ENCODE measurements around the gene DLL4. TPM values are rescaled to one million over a fixed set of nuclear protein-coding genes. Genes with fewer than 3 reads are reported as not detected.

Gene DLL4
- total and polyA plus RNA-seq, 2 donors (not counting 1 experiment from before 2014, with no cell fraction given) = 0.07 to 0.30 TPM

GRCh38 chr15:40969363-40969762, 40.2 kb downstream of the DLL4 start:
- Histone ChIP-seq H2AFZ (ENCODE audit: insufficient read depth, low read depth, low read length, poor library complexity, severe bottlenecking) (no peak overlapping the region), H4K20me1 (ENCODE audit: control insufficient read depth, insufficient read depth, low read length, poor library complexity, severe bottlenecking) (no peaks in the 10 kb centered on the region), H3K79me2 (ENCODE audit: control insufficient read depth, insufficient read depth, low read length) (no peaks in the 10 kb centered on the region), H3K4me1 (ENCODE audit: control insufficient read depth in 2 of 2, insufficient read depth in 2 of 2, low read length in 2 of 2) (no peaks in the 10 kb centered on the region), H3K9me3 (ENCODE audit: control extremely low read depth in 1 of 3, control insufficient read depth in 2 of 3, insufficient read depth in 1 of 3, low read length in 2 of 3) (no peaks in the 10 kb centered on the region), H3K27ac (ENCODE audit: low read length in 2 of 2) (no peak overlapping the region), H3K9ac (ENCODE audit: low read length) (no peak overlapping the region), H3K27me3 (replicated peaks in 1 of 4; ENCODE audit: control extremely low read depth in 1 of 4, control insufficient read depth in 3 of 4, insufficient read depth in 4 of 4, low read length in 3 of 4) (peaks cover 0 to 3% (median 0%) of the 10 kb centered on the region in 4 experiments), H3K4me3 (ENCODE audit: control extremely low read depth in 1 of 5, extremely low read depth in 1 of 5, insufficient read depth in 1 of 5, low read depth in 2 of 5, low read length in 4 of 5) (no peak overlapping the region), H3K4me2 (replicated peaks; ENCODE audit: low read depth, low read length, poor library complexity, severe bottlenecking) (no peak overlapping the region), H3K36me3 (replicated peaks in 1 of 2; ENCODE audit: control extremely low read depth in 1 of 2, control insufficient read depth in 1 of 2, extremely low read depth in 1 of 2, insufficient read depth in 2 of 2, low read length in 1 of 2) (no peaks in the 10 kb centered on the region)
- H3K27ac Mint-ChIP-seq = no peak overlapping the region
- no peaks in the 10 kb centered on the region for H3K9me3 Mint-ChIP-seq (ENCODE audit: insufficient read depth)
- no peaks in the 10 kb centered on the region for H3K4me1 Mint-ChIP-seq
- no peak for DNase-seq
- ChIA-PET POLR2A (interaction anchor here (0.7 kb wide), 2 partner anchors 8 to 660 kb away, joined by 8 to 11 read pairs; no protein-coding TSS in a partner anchor), CTCF (no interaction called here)
- H3K4me3 Mint-ChIP-seq = no peak overlapping the region
- TF ChIP-seq CTCF (IDR thresholded peaks at IDR 0.05) = no peak
- TF ChIP-seq EZH2 (IDR thresholded peaks at IDR 0.05; ENCODE audit: borderline replicate concordance, insufficient read depth, low read depth, low read length, poor library complexity, severe bottlenecking) = no peak
- 94% methylated on average over 6 of the region's 8 CpGs for WGBS (ENCODE audit: insufficient coverage)
- peaks cover 4% of the 10 kb centered on the region for H3K27me3 Mint-ChIP-seq
- ATAC-seq (ENCODE audit: low read depth) = no peak
- intact Hi-C loops (cut with micrococcal nuclease) = no loop called here

- CTCF ChIA-PET = interaction anchor here (1.8 kb wide), 2 partner anchors 68 to 71 kb away, joined by 5 to 6 read pairs; no protein-coding TSS in a partner anchor
- TF ChIP-seq EZH2 (IDR thresholded peaks at IDR 0.05; ENCODE audit: borderline replicate concordance, insufficient read depth, low read depth, low read length, poor library complexity, severe bottlenecking) (no peak), CTCF (IDR thresholded peaks at IDR 0.05) (no peak)
- Histone ChIP-seq H4K20me1 (ENCODE audit: control insufficient read depth, insufficient read depth, low read length, poor library complexity, severe bottlenecking) (no peaks in the 10 kb centered on the region), H3K36me3 (replicated peaks in 1 of 2; ENCODE audit: control extremely low read depth in 1 of 2, control insufficient read depth in 1 of 2, extremely low read depth in 1 of 2, insufficient read depth in 2 of 2, low read length in 1 of 2) (peaks cover 0 to 38% of the 10 kb centered on the region in 2 experiments), H3K27me3 (replicated peaks in 1 of 4; ENCODE audit: control extremely low read depth in 1 of 4, control insufficient read depth in 3 of 4, insufficient read depth in 4 of 4, low read length in 3 of 4) (no peaks in the 10 kb centered on the region), H3K9me3 (ENCODE audit: control extremely low read depth in 1 of 3, control insufficient read depth in 2 of 3, insufficient read depth in 1 of 3, low read length in 2 of 3) (no peaks in the 10 kb centered on the region), H3K4me3 (ENCODE audit: control extremely low read depth in 1 of 5, extremely low read depth in 1 of 5, insufficient read depth in 1 of 5, low read depth in 2 of 5, low read length in 4 of 5) (no peak overlapping the region), H2AFZ (ENCODE audit: insufficient read depth, low read depth, low read length, poor library complexity, severe bottlenecking) (no peak overlapping the region), H3K4me1 (ENCODE audit: control insufficient read depth in 2 of 2, insufficient read depth in 2 of 2, low read length in 2 of 2) (no peaks in the 10 kb centered on the region), H3K9ac (ENCODE audit: low read length) (no peak overlapping the region), H3K79me2 (ENCODE audit: control insufficient read depth, insufficient read depth, low read length) (no peaks in the 10 kb centered on the region), H3K27ac (ENCODE audit: low read length in 2 of 2) (no peak overlapping the region), H3K4me2 (replicated peaks; ENCODE audit: low read depth, low read length, poor library complexity, severe bottlenecking) (no peak overlapping the region)
- POLR2A ChIA-PET = interaction anchor here (0.6 kb wide), 1 partner anchor 213 kb away, joined by 3 read pairs; no protein-coding TSS in a partner anchor
- Mint-ChIP-seq H3K9me3 (ENCODE audit: insufficient read depth) (no peaks in the 10 kb centered on the region), H3K4me1 (no peaks in the 10 kb centered on the region), H3K4me3 (no peak overlapping the region), H3K27me3 (no peaks in the 10 kb centered on the region), H3K27ac (no peak overlapping the region)
- ATAC-seq (ENCODE audit: low read depth) (no peak), DNase-seq (no peak)
- intact Hi-C loops (cut with micrococcal nuclease) = no loop called here
- WGBS (ENCODE audit: insufficient coverage) = 100% methylated on average over 1 of the region's 4 CpGs
Observed at GRCh38 chr15:40974879-40975278, 45.7 kb downstream of the DLL4 start.
